HG02840 (cell line): ENCODE data around the gene DHRS3.

Source experiments
- ATAC-seq: cut with Tn5 transposase; IDR thresholded peaks from one replicate; pipeline ENCODE4 v1.9.1; 2021; ENCODE audit warnings: mild to moderate bottlenecking, moderate library complexity, moderate number of reproducible peaks; ENCODE audit not compliant: unreplicated experiment, low FRiP score

DHRS3 gene

GRCh38 chr1:12556368-12556930 lies 61.6 kb downstream of the DHRS3 start:
- no peak for ATAC-seq

DNA sequence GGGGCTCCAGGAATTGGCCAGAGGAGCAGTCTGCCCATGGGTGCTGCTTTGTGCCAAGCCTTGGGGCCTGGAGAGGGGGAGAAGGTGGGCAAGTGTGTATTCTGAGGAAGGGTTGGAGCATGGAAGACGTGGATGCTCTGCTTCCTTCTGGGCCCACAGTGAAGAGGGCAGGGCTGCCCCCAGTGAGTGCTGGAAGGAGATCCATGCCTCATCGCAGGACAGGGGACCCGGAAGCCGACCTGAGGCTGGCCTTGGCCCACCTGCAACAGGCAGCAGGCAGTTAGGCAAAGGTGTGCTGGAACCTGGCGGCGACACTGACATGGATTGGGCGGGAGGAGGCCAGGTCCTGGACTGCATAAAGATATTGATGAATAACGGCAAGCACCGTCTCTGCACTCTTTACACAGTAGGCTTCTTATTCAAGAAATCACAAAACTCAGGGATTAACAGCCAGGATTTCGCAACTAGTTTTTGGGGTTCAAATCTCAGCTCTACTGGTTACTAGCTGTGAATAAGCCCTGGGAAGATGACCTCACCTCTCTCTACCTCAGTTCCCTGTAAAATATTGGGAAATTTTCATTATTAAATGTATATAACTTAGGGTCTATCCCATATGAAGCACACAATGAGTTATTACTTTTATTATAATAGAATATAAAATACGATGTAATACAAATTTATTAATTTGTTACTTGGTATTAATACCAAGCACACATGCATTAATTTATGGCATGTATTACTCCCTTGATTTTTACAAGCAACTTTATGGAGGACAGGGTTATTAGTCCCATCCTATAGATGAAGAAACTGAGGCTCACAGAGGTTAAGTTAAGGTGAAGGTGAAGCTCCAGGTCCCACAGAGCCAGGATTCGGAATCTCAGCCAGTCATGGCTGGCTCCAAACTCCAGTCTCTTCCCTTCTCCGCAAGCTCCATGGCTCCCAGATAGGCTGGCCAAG lies 62.3 kb downstream of the DHRS3 start:
- no peak for ATAC-seq

GRCh38 chr1:12554521-12555305 lies 63.3 kb downstream of the DHRS3 start:
- ATAC-seq: no peak

DNA sequence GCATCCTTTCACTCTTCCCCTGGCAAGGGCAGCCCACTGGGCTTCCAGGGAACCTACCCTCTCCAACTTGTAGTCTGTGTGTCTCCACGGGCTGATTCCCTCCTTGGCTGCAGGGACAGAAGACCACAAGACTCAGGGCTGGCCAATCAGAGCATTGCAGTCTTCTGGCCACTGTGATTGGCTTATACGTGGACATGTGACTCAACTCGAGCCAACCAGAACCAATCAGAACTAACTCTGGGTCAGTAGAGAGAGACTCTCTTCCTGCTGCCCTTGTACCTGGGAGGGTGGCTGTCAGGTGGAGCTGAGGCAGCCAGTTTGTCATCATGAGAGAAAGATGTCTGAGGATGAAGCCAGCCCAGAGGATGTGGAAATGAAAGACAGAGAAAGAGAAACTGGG lies 64.0 kb downstream of the DHRS3 start:
- ATAC-seq: no peak

DNA sequence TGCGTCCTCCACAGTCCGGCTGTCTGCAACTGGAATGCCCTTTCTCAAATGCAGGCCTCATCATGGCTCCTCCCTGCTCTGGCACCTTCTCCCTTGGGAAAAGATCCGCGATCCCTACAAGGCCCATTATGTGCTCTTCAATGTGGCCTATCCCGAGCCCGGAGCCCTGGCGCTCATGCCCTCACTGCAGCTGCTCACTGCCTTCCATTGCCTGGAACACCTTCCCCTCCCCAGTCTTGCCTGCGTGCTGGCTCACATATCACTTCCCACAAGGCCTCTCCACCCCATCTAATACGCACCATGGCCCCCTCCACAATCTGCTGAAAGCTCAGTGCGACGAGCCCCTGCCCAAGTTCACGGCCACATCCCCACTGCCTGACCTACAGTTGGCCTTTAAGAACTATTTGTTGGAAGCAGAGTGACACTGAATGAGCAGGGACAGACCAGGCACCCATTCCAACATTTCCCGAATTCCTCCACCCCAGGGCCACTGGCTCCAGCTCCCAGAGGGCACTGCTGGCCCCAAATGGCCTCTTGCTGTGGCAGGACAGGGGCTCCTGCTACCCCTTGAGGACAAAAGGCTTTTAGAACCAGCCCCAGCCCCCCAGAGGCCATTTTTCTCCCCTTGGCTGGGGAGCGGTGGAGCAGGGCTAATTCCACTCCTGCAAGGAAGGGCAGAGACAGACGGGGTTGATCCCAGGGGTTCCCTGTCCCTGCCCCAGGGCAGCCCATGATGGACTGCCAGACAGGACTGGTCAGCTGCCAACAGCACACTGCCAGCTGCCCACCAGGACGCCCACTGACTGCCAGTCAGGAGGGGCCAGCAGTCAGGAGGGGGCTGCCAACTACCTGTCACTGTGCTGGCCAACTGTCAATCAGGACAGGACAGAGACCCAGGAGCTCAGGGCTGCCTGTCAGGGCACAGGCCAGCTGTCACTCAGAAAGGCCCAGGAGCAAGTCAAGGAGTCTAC lies 64.8 kb downstream of the DHRS3 start:
- no peak for ATAC-seq

GRCh38 chr1:12552111-12552888 lies 65.7 kb downstream of the DHRS3 start:
- ATAC-seq: no peak

DNA sequence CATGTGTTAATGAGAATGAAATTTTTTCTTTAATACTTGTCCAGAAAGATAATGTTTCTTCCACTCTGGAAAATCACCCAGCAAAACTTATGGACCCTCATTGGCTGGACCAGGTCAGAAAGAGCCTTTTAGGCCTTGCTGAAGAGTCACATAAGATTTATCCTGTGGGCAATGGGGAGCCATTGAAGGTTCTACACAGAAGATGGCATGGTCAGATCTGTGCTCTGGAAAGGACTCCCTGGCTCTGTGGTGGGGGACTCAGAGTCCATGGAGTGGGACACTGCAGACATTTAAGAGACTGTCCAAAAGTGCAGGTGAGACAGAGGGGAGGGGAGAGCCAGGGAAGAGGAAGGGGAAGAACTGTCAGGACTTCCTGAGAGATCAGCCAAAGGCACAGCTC lies 66.4 kb downstream of the DHRS3 start:
- ATAC-seq: no peak

GRCh38 chr1:12549460-12550349 lies 68.3 kb downstream of the DHRS3 start:
- ATAC-seq: no peak

- no peak for ATAC-seq
Measured at GRCh38 chr1:12548973-12549459, 69.0 kb downstream of the DHRS3 start.

- no peak for ATAC-seq
Measured at GRCh38 chr1:12548279-12548972, 69.6 kb downstream of the DHRS3 start.

- ATAC-seq: no peak
Measured at GRCh38 chr1:12547586-12548225, 70.3 kb downstream of the DHRS3 start.

DNA sequence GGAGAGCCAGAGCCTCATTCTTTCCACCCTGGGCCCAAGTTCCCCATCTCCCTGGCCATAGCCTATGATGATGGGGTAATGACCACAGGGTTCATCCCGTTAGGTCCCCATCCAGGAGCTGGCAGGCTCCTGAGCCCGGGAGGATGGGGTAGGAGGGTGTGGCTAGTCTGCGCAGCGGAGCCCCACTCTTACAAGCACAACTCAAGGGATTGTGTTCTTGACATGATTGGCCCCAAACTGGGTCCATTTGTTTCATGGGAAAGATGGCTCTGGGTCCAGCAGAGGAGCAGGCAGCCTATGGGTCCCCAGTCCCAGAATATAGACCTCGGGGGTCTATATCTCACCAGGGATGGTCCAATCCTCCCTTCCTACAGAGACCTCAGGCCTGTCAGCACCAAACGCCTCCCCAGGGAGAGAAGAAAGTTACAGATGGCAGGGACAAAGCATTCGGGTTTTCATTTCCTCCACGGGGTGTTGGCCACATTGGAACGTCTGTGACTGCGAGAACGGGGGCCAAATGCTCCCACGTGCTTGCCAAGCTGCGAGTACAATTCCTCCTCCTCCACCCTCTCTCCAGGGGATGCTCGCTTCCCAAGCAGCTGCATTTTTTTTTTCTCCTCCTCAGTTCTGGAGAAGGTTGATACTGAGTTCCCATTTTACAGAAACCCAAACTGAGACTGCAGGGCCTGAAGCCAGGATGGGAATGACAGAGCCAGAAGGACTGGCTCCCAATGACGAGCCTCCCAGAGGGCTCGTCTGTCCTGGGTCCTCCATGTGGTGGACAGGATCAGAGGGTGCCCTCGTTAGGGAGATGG lies 71.0 kb downstream of the DHRS3 start:
- ATAC-seq: no peak

DNA sequence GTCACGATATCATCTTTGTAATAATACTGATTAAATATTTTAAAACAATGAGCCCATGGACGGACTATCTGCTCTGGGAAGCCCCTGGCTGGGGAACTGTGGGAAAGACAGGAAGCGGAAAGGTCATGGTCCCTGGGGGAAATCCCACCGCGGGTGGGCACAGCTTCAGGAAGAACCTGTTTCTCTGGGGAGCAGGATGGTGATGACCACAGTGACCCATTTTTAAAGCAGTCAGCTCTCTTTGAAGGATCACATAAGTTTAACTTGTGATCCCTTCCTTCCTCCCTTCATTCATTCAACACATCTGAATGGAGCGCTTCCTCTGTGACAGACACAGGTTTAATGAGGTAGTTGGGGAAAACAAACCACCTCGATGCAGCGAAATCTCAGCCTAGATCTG lies 73.0 kb downstream of the DHRS3 start:
- no peak for ATAC-seq

GRCh38 chr1:12544357-12544756 lies 73.7 kb downstream of the DHRS3 start:
- ATAC-seq: no peak

- ATAC-seq: no peak
Measured at GRCh38 chr1:12543740-12544154, 74.3 kb downstream of the DHRS3 start.
